ENCODE results near the gene MEAK7.

The MEAK7 gene

GRCh38 chr16:84471316-84471715 is 33.1 kb downstream of the MEAK7 start:
- no peak overlapping the region for H3K4me3 ChIP-seq (ENCODE audit: low read depth, low read length)

- H3K4me3 ChIP-seq (ENCODE audit: low read depth, low read length): no peak overlapping the region
These were observed 36.8 kb downstream of the MEAK7 start for GRCh38 chr16:84467709-84468108.

- no peak overlapping the region for H3K4me3 ChIP-seq (ENCODE audit: low read depth, low read length)
These were observed 37.2 kb downstream of the MEAK7 start for GRCh38 chr16:84467256-84467655.

- no peak overlapping the region for H3K4me3 ChIP-seq (ENCODE audit: low read depth, low read length)
These were observed 37.8 kb downstream of the MEAK7 start for GRCh38 chr16:84466692-84467091.

- no peak overlapping the region for H3K4me3 ChIP-seq (ENCODE audit: low read depth, low read length)
These were observed 39.3 kb downstream of the MEAK7 start for GRCh38 chr16:84465154-84465553.

- no peak overlapping the region for H3K4me3 ChIP-seq (ENCODE audit: low read depth, low read length)
These were observed 40.3 kb downstream of the MEAK7 start for GRCh38 chr16:84464116-84464515.

- no peak overlapping the region for H3K4me3 ChIP-seq (ENCODE audit: low read depth, low read length)
These were observed 41.2 kb downstream of the MEAK7 start for GRCh38 chr16:84463221-84463620.

- no peak overlapping the region for H3K4me3 ChIP-seq (ENCODE audit: low read depth, low read length)
These were observed 41.9 kb downstream of the MEAK7 start for GRCh38 chr16:84462296-84463210.

- no peak overlapping the region for H3K4me3 ChIP-seq (ENCODE audit: low read depth, low read length)
These were observed 42.8 kb downstream of the MEAK7 start for GRCh38 chr16:84461413-84462295.

- no peak overlapping the region for H3K4me3 ChIP-seq (ENCODE audit: low read depth, low read length)
These were observed 43.4 kb downstream of the MEAK7 start for GRCh38 chr16:84461029-84461412.

GRCh38 chr16:84460406-84461028 is 43.9 kb downstream of the MEAK7 start:
- no peak overlapping the region for H3K4me3 ChIP-seq (ENCODE audit: low read depth, low read length)

- no peak overlapping the region for H3K4me3 ChIP-seq (ENCODE audit: low read depth, low read length)
These were observed 44.5 kb downstream of the MEAK7 start for GRCh38 chr16:84459941-84460405.

- H3K4me3 ChIP-seq (ENCODE audit: low read depth, low read length): no peak overlapping the region
These were observed 44.9 kb downstream of the MEAK7 start for GRCh38 chr16:84459533-84459894.

GRCh38 chr16:84458606-84459532 is 45.6 kb downstream of the MEAK7 start:
- H3K4me3 ChIP-seq (ENCODE audit: low read depth, low read length): no peak overlapping the region

- H3K4me3 ChIP-seq (ENCODE audit: low read depth, low read length): no peak overlapping the region
These were observed 49.4 kb downstream of the MEAK7 start for GRCh38 chr16:84455031-84455430.
